Measurements from ENCODE around the gene ALOX5AP.

The ALOX5AP gene

GRCh38 chr13:30700364-30700763 lies 35.0 kb upstream of the ALOX5AP start:
- H3K9ac ChIP-seq (ENCODE audit: low read length): no peak overlapping the region
- no peaks in the 10 kb centered on the region for H3K36me3 ChIP-seq (ENCODE audit: control insufficient read depth, low read depth, low read length)
- H3K4me1 ChIP-seq (ENCODE audit: control insufficient read depth, low read depth, low read length): peaks cover 16% of the 10 kb centered on the region
- H3K27ac ChIP-seq (ENCODE audit: low read length): no peak overlapping the region
- no peaks in the 10 kb centered on the region for H3K9me3 ChIP-seq (ENCODE audit: control insufficient read depth, low read depth, low read length)
- no peaks in the 10 kb centered on the region for H3K27me3 ChIP-seq (ENCODE audit: control insufficient read depth, insufficient read depth, low read length)
- H3K4me3 ChIP-seq (ENCODE audit: low read length): no peak overlapping the region

GRCh38 chr13:30702006-30702405 lies 33.3 kb upstream of the ALOX5AP start:
- Histone ChIP-seq H3K36me3 (ENCODE audit: control insufficient read depth, low read depth, low read length) (no peaks in the 10 kb centered on the region), H3K27ac (ENCODE audit: low read length) (no peak overlapping the region), H3K4me1 (ENCODE audit: control insufficient read depth, low read depth, low read length) (no peaks in the 10 kb centered on the region), H3K9me3 (ENCODE audit: control insufficient read depth, low read depth, low read length) (no peaks in the 10 kb centered on the region), H3K4me3 (ENCODE audit: low read length) (no peak overlapping the region), H3K9ac (ENCODE audit: low read length) (no peak overlapping the region), H3K27me3 (ENCODE audit: control insufficient read depth, insufficient read depth, low read length) (no peaks in the 10 kb centered on the region)

DNA sequence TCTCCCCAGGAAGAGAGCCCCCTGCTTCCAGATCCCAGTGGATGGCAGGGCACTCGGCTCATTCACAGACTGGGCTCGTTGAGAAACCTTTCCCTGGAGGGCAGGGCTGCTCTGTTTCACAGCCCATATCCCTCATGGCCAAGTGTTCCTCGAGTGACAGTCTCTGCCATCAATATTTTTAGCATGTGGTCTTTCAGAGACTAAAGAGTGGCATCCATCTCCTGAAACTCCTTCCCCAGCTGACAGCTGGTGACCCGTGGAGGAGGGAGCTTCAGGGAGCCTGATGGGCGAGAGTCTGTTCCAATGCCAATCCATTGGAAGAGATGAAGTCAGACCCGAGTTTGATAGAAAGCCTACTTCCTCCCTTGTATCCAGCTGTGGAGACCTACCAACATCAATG lies 30.7 kb upstream of the ALOX5AP start:
- Histone ChIP-seq H3K27ac (ENCODE audit: low read length) (no peak overlapping the region), H3K4me1 (ENCODE audit: control insufficient read depth, low read depth, low read length) (no peaks in the 10 kb centered on the region)

DNA sequence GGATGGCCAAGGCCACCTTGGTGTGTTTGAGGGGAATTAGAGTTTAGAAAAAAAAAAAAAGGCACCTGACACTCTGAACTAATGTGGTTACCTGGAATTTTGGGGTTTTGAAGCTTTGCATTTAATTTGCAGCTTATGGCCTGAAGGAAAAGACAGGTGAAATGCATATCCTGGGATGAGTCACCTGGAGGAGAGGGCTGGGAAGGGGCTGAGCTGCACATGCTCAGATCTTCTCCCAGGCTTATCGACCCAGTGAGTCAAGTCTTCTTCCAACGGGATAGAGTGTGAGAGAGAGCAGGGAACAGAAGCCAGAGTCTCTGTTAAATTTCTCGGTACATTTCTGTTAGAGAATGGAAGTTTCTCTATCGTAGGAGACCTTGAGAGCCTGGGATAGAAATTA lies 29.7 kb upstream of the ALOX5AP start:
- H3K27me3 ChIP-seq (ENCODE audit: control insufficient read depth, insufficient read depth, low read length): no peaks in the 10 kb centered on the region
- H3K4me3 ChIP-seq (ENCODE audit: low read length): no peak overlapping the region
- no peaks in the 10 kb centered on the region for H3K9me3 ChIP-seq (ENCODE audit: control insufficient read depth, low read depth, low read length)
- no peaks in the 10 kb centered on the region for H3K36me3 ChIP-seq (ENCODE audit: control insufficient read depth, low read depth, low read length)
- no peak overlapping the region for H3K9ac ChIP-seq (ENCODE audit: low read length)
- no peaks in the 10 kb centered on the region for H3K4me1 ChIP-seq (ENCODE audit: control insufficient read depth, low read depth, low read length)
- no peak overlapping the region for H3K27ac ChIP-seq (ENCODE audit: low read length)

More for the DNA sequence above, 30.7 kb upstream of the ALOX5AP start:
- no peak overlapping the region for H3K9ac ChIP-seq (ENCODE audit: low read length)
- H3K36me3 ChIP-seq (ENCODE audit: control insufficient read depth, low read depth, low read length): no peaks in the 10 kb centered on the region
- H3K9me3 ChIP-seq (ENCODE audit: control insufficient read depth, low read depth, low read length): no peaks in the 10 kb centered on the region
- H3K4me3 ChIP-seq (ENCODE audit: low read length): no peak overlapping the region
- H3K27me3 ChIP-seq (ENCODE audit: control insufficient read depth, insufficient read depth, low read length): no peaks in the 10 kb centered on the region

- Histone ChIP-seq H3K27ac (ENCODE audit: low read length) (no peak overlapping the region), H3K36me3 (ENCODE audit: control insufficient read depth, low read depth, low read length) (no peaks in the 10 kb centered on the region), H3K9ac (ENCODE audit: low read length) (no peak overlapping the region), H3K4me3 (ENCODE audit: low read length) (no peak overlapping the region), H3K4me1 (ENCODE audit: control insufficient read depth, low read depth, low read length) (no peaks in the 10 kb centered on the region), H3K27me3 (ENCODE audit: control insufficient read depth, insufficient read depth, low read length) (no peaks in the 10 kb centered on the region), H3K9me3 (ENCODE audit: control insufficient read depth, low read depth, low read length) (no peaks in the 10 kb centered on the region)
These were observed 26.8 kb upstream of the ALOX5AP start for GRCh38 chr13:30708541-30708940.

GRCh38 chr13:30710442-30710841 lies 24.9 kb upstream of the ALOX5AP start:
- H3K27me3 ChIP-seq (ENCODE audit: control insufficient read depth, insufficient read depth, low read length): no peaks in the 10 kb centered on the region
- no peaks in the 10 kb centered on the region for H3K4me1 ChIP-seq (ENCODE audit: control insufficient read depth, low read depth, low read length)
- no peak overlapping the region for H3K27ac ChIP-seq (ENCODE audit: low read length)
- no peak overlapping the region for H3K4me3 ChIP-seq (ENCODE audit: low read length)
- H3K36me3 ChIP-seq (ENCODE audit: control insufficient read depth, low read depth, low read length): no peaks in the 10 kb centered on the region
- H3K9me3 ChIP-seq (ENCODE audit: control insufficient read depth, low read depth, low read length): no peaks in the 10 kb centered on the region
- no peak overlapping the region for H3K9ac ChIP-seq (ENCODE audit: low read length)

DNA sequence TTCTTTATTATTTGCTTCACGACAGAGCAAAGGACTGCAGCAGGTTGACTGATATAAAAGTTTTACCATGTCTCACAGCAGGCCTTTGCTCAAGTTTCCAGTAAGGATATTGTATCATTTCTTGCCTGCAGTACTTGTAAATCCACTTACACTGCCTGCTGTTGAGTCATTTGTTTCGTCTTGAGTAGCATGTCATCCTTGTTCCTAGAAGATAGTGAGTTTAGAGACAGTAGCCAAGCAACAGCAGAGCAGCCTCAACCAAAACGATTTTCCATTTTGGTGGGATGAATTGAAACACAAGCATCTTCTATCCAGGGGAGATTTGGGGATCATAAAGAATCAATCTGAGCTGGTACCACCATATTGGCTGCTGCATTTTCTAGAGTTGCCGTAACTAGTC lies 24.0 kb upstream of the ALOX5AP start:
- H3K4me1 ChIP-seq (ENCODE audit: control insufficient read depth, low read depth, low read length): no peaks in the 10 kb centered on the region
- H3K27me3 ChIP-seq (ENCODE audit: control insufficient read depth, insufficient read depth, low read length): no peaks in the 10 kb centered on the region
- H3K27ac ChIP-seq (ENCODE audit: low read length): no peak overlapping the region
- H3K36me3 ChIP-seq (ENCODE audit: control insufficient read depth, low read depth, low read length): no peaks in the 10 kb centered on the region
- no peak overlapping the region for H3K4me3 ChIP-seq (ENCODE audit: low read length)
- no peak overlapping the region for H3K9ac ChIP-seq (ENCODE audit: low read length)
- H3K9me3 ChIP-seq (ENCODE audit: control insufficient read depth, low read depth, low read length): no peaks in the 10 kb centered on the region

GRCh38 chr13:30711837-30712236 lies 23.5 kb upstream of the ALOX5AP start:
- H3K27me3 ChIP-seq (ENCODE audit: control insufficient read depth, insufficient read depth, low read length): no peaks in the 10 kb centered on the region
- no peak overlapping the region for H3K9ac ChIP-seq (ENCODE audit: low read length)
- H3K36me3 ChIP-seq (ENCODE audit: control insufficient read depth, low read depth, low read length): no peaks in the 10 kb centered on the region
- H3K9me3 ChIP-seq (ENCODE audit: control insufficient read depth, low read depth, low read length): no peaks in the 10 kb centered on the region
- no peak overlapping the region for H3K4me3 ChIP-seq (ENCODE audit: low read length)
- H3K27ac ChIP-seq (ENCODE audit: low read length): no peak overlapping the region
- no peaks in the 10 kb centered on the region for H3K4me1 ChIP-seq (ENCODE audit: control insufficient read depth, low read depth, low read length)

GRCh38 chr13:30712536-30713532 lies 22.5 kb upstream of the ALOX5AP start:
- H3K4me1 ChIP-seq (ENCODE audit: control insufficient read depth, low read depth, low read length): no peaks in the 10 kb centered on the region
- no peaks in the 10 kb centered on the region for H3K27me3 ChIP-seq (ENCODE audit: control insufficient read depth, insufficient read depth, low read length)
- no peaks in the 10 kb centered on the region for H3K36me3 ChIP-seq (ENCODE audit: control insufficient read depth, low read depth, low read length)
- no peaks in the 10 kb centered on the region for H3K9me3 ChIP-seq (ENCODE audit: control insufficient read depth, low read depth, low read length)
- no peak overlapping the region for H3K27ac ChIP-seq (ENCODE audit: low read length)
- H3K9ac ChIP-seq (ENCODE audit: low read length): no peak overlapping the region
- H3K4me3 ChIP-seq (ENCODE audit: low read length): no peak overlapping the region

DNA sequence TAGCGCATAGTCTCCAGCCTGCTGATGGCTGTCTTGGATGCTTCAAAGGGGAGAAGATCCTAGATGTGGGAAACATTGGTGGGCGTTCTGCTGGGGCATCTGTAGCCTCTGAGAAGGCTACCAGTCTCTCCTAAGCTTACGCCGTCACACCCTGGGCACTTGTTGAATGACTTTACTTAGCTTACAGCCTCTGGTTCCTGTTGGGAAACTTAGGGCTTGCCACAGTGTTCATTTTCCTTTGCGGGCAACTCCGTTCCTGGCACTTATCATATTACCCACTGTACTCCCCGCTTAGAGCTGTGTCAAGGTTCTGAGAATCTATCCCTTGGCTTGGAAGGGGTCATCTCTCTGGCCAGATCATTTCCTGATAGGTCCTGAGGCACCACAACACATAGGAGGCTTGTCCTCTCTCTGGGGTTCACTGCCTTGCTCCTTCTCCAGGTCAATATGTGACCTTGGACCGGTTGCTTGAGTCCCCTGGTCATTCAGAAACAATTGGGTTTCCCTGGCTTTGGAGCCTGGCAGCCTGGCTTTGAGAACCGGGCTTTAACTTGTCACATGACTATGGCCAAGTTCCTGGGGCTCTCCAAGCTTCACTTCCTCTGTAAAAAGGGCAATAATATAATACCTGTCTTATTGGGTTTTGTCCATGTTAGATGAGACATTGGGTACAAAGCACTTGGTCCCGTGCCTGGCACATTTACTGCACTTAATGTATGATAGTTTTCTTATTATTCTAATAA lies 20.5 kb upstream of the ALOX5AP start:
- H3K4me3 ChIP-seq (ENCODE audit: low read length): no peak overlapping the region
- H3K9ac ChIP-seq (ENCODE audit: low read length): no peak overlapping the region
- H3K27ac ChIP-seq (ENCODE audit: low read length): no peak overlapping the region
- no peaks in the 10 kb centered on the region for H3K36me3 ChIP-seq (ENCODE audit: control insufficient read depth, low read depth, low read length)
- no peaks in the 10 kb centered on the region for H3K27me3 ChIP-seq (ENCODE audit: control insufficient read depth, insufficient read depth, low read length)
- H3K4me1 ChIP-seq (ENCODE audit: control insufficient read depth, low read depth, low read length): no peaks in the 10 kb centered on the region
- H3K9me3 ChIP-seq (ENCODE audit: control insufficient read depth, low read depth, low read length): no peaks in the 10 kb centered on the region

- Histone ChIP-seq H3K9ac (ENCODE audit: low read length) (no peak overlapping the region), H3K27me3 (ENCODE audit: control insufficient read depth, insufficient read depth, low read length) (no peaks in the 10 kb centered on the region), H3K9me3 (ENCODE audit: control insufficient read depth, low read depth, low read length) (no peaks in the 10 kb centered on the region), H3K27ac (ENCODE audit: low read length) (no peak overlapping the region), H3K4me3 (ENCODE audit: low read length) (no peak overlapping the region), H3K4me1 (ENCODE audit: control insufficient read depth, low read depth, low read length) (no peaks in the 10 kb centered on the region), H3K36me3 (ENCODE audit: control insufficient read depth, low read depth, low read length) (no peaks in the 10 kb centered on the region)
These were observed 20.0 kb upstream of the ALOX5AP start for GRCh38 chr13:30715372-30715756.
